GM12878 (cell line): ENCODE data around the gene FAM117B. TPM values are rescaled to one million over a fixed set of nuclear protein-coding genes. Genes with fewer than 3 reads are reported as not detected.

ENCODE experiments used
- ATAC-seq: fragments of 200-7000 bp; cut with Tn5 transposase; 3 replicates; pipeline ENCODE4 v1.9.1; 2020; ENCODE audit warnings: mild to moderate bottlenecking, moderate library complexity
- BruUV-seq: library from RNA; stranded (reverse); fragments of 400-500 nt; replicated peaks from 2 replicates; lab custom pipeline; 2021; lab: Mats Ljungman, UMichigan
- CTCF ChIA-PET: fragments of 300-600 bp; sonication (Branson Sonifier 250); formaldehyde crosslinking; extraction: SDS; loops from one replicate; lab custom pipeline; 2021; ENCODE audit warnings: inconsistent platforms; lab: Yijun Ruan, JAX
- POLR2A ChIA-PET: fragments of 350-600 bp; formaldehyde crosslinking; extraction: SDS; loops from one replicate; lab custom pipeline; 2021; ENCODE audit warnings: inconsistent platforms; lab: Charles Lee
- RAD21 ChIA-PET: fragments of 300-600 bp; sonication (Branson Sonifier 250); formaldehyde crosslinking; loops from one replicate; lab custom pipeline; 2023; ENCODE audit warnings: antibody characterized with exemption; ENCODE audit not compliant: unreplicated experiment; lab: Charles Lee
- SMC1A ChIA-PET: fragments of 300-600 bp; sonication (Branson Sonifier 250); formaldehyde crosslinking; loops from one replicate; lab custom pipeline; 2023; ENCODE audit not compliant: unreplicated experiment, uncharacterized antibody; lab: Charles Lee
- DNase-seq: peaks from one replicate; pipeline ENCODE4 v3.0.0-alpha.2; 2011; ENCODE audit warnings: low read depth, low spot score
- FAIRE-seq: peaks from 3 replicates; lab custom pipeline; 2011; peaks lifted over from hg19 to GRCh38; lab: Jason Lieb, UNC
- H2AFZ ChIP-seq: 2 replicates; pipeline ENCODE4 v1.6.0; 2011; ENCODE audit warnings: low read depth, low read length, control low read depth; ENCODE audit not compliant: control insufficient read depth
- H3K27ac ChIP-seq: 2 replicates; pipeline ENCODE4 v1.5.1; 2011; ENCODE audit warnings: control low read depth; ENCODE audit not compliant: control insufficient read depth, insufficient read depth
- H3K27me3 ChIP-seq, 2 experiments: replicated peaks in 1 of 2; 2 replicates each; pipeline versions ENCODE4 v1.6.0 to v1.6.1; 2011; ENCODE audit warnings: low read length in 1 of 2; ENCODE audit not compliant: control insufficient read depth in 2 of 2, insufficient read depth in 2 of 2
- H3K36me3 ChIP-seq, 2 experiments: 2 replicates each; pipeline ENCODE4 v1.5.1; 2011; ENCODE audit warnings: low read length in 1 of 2; ENCODE audit not compliant: control insufficient read depth in 2 of 2, insufficient read depth in 2 of 2
- H3K4me1 ChIP-seq: 2 replicates; pipeline ENCODE4 v1.6.1; 2011; ENCODE audit warnings: mild to moderate bottlenecking, low read length, moderate library complexity, mixed read lengths; ENCODE audit not compliant: control insufficient read depth, insufficient read depth
- H3K4me2 ChIP-seq: 2 replicates; pipeline ENCODE4 v1.6.0; 2011; ENCODE audit warnings: control low read depth; ENCODE audit not compliant: control insufficient read depth, insufficient read depth
- H3K4me3 ChIP-seq: fragments of 200-600 bp; sonication (generic); 2 replicates; pipeline ENCODE4 v1.5.1; 2016
- H3K79me2 ChIP-seq: 2 replicates; pipeline ENCODE4 v1.6.0; 2011; ENCODE audit warnings: low read length; ENCODE audit not compliant: control insufficient read depth, insufficient read depth
- H3K9ac ChIP-seq: 2 replicates; pipeline ENCODE4 v1.8.0; 2011; ENCODE audit warnings: low read length, control low read depth, mixed read lengths; ENCODE audit not compliant: control insufficient read depth, insufficient read depth
- H3K9me3 ChIP-seq: replicated peaks from 3 replicates; pipeline ENCODE4 v1.5.1; 2011; ENCODE audit warnings: mild to moderate bottlenecking, low read length; ENCODE audit not compliant: control insufficient read depth, insufficient read depth
- H4K20me1 ChIP-seq: 2 replicates; pipeline ENCODE4 v1.6.0; 2011; ENCODE audit not compliant: control insufficient read depth, insufficient read depth
- ATF7 ChIP-seq: fragments of 450-650 bp; IDR thresholded peaks from 2 replicates; pipeline ENCODE4 v1.6.1; 2016; ENCODE audit warnings: low read depth, mild to moderate bottlenecking
- CBX5 ChIP-seq: sonication (generic); IDR thresholded peaks from 2 replicates; pipeline ENCODE4 v1.6.1; 2016; ENCODE audit warnings: low read depth, moderate library complexity, mild to moderate bottlenecking, inconsistent platforms
- CHD2 ChIP-seq: IDR thresholded peaks from 2 replicates; pipeline ENCODE4 v1.6.1; 2011; ENCODE audit warnings: low read depth, low read length, improper control_type of control experiment, borderline replicate concordance
- CHD4 ChIP-seq: fragments of 200-600 bp; sonication (generic); IDR thresholded peaks from 2 replicates; pipeline ENCODE4 v1.6.1; 2016; ENCODE audit warnings: mild to moderate bottlenecking
- NKRF ChIP-seq: fragments of 450-650 bp; conservative IDR thresholded peaks from 2 replicates; pipeline ENCODE4 v1.6.1; 2017; ENCODE audit warnings: mild to moderate bottlenecking, moderate library complexity
- PRDM15 ChIP-seq: fragments of 450-650 bp; formaldehyde crosslinking; IDR thresholded peaks from 2 replicates; pipeline ENCODE4 v1.4.0; 2020; ENCODE audit warnings: mild to moderate bottlenecking, moderate library complexity
- SMAD1 ChIP-seq: fragments of 450-650 bp; IDR thresholded peaks from 2 replicates; pipeline ENCODE4 v1.6.1; 2018; ENCODE audit warnings: mild to moderate bottlenecking, low read depth; ENCODE audit not compliant: partially characterized antibody
- SMC3 ChIP-seq: IDR thresholded peaks from 2 replicates; pipeline ENCODE4 v1.6.1; 2011; ENCODE audit warnings: low read length, improper control_type of control experiment, borderline replicate concordance
- SP1 ChIP-seq: IDR thresholded peaks from one replicate; pipeline ENCODE4 v1.6.1; 2011; ENCODE audit warnings: low read depth, low read length
- SUPT20H ChIP-seq: IDR thresholded peaks from 2 replicates; pipeline ENCODE4 v1.6.1; 2011; ENCODE audit warnings: low read depth, mild to moderate bottlenecking, low read length, moderate library complexity, borderline replicate concordance; ENCODE audit not compliant: control insufficient read depth
- USF2 ChIP-seq: IDR thresholded peaks from 2 replicates; pipeline ENCODE4 v1.6.1; 2011; ENCODE audit warnings: low read depth, low read length, improper control_type of control experiment, borderline replicate concordance
- WGBS: methylation state at CpG from one replicate; pipeline ENCODE4 v1.1.6; 2016; ENCODE audit warnings: low lambda C conversion rate; ENCODE audit not compliant: insufficient replicate concordance, insufficient coverage; ENCODE audit errors: missing lambda C conversion rate; 5-methylcytosine and 5-hydroxymethylcytosine counted together
- in situ Hi-C: fragments of 300-500 bp; cut with MboI; formaldehyde crosslinking; loops from 9 replicates; pipeline ENCODE4 v1.14.3; 2018; ENCODE audit warnings: mixed read lengths
- intact Hi-C: fragments of 100-400 bp; cut with micrococcal nuclease; formaldehyde crosslinking; loops from one replicate; pipeline ENCODE4 v1.14.2; 2022; ENCODE audit not compliant: unreplicated experiment
- polyA plus RNA-seq, 11 experiments: library from polyadenylated mRNA; depleted of rRNA in 4 of 11; unstranded in 6 of 11; stranded (reverse) in 5 of 11; fragments of >200 nt; fragmentation: Nextera tagmentation in 4 of 11; fragmentation: Illumina TruSeq in 1 of 11; extraction: Ambion mirVana in 4 of 11; extraction: Trizol in 1 of 11; gene quantifications; 1 replicate in 1 of 11; 2 replicates in 10 of 11; pipeline versions ENCODE4 v1.2.1 to v1.2.3, GENCODE V29; 2011 to 2016; ENCODE audit warnings: inconsistent platforms in 2 of 11, missing spikeins in 2 of 11, low read depth in 1 of 11
- total RNA-seq, 4 experiments: library from RNA; depleted of rRNA in 3 of 4; stranded (reverse); fragments of >200 nt in 3 of 4; fragmentation: Illumina TruSeq in 1 of 4; extraction: Trizol in 1 of 4; gene quantifications; 2 replicates each; pipeline versions ENCODE4 v1.2.1 to v1.2.3, GENCODE V29; 2013 to 2021
- TF ChIP-seq, protein P1 (sequence below): fragments of 450-650 bp; IDR thresholded peaks from 2 replicates; pipeline ENCODE4 v1.6.1; 2017; ENCODE audit warnings: mild to moderate bottlenecking, moderate library complexity
- TF ChIP-seq, protein P2 (sequence below): IDR thresholded peaks from 2 replicates; pipeline ENCODE4 v1.6.1; 2012; ENCODE audit warnings: low read depth, low read length, improper control_type of control experiment

The FAM117B gene
- total and polyA plus RNA-seq, 10 of the 15 experiments (the other 5 are each of a cell fraction or from before 2014, with no cell fraction given) = 1.6 to 7.6 (median 4.2) TPM

GRCh38 chr2:202599911-202600310 lies 34.9 kb upstream of the FAM117B start:
- intact Hi-C loops = no loop called here
- RAD21 ChIA-PET = no interaction called here
- Histone ChIP-seq H3K36me3 (no peaks in the 10 kb centered on the region), H3K4me1 (peaks cover 9% of the 10 kb centered on the region), H3K79me2 (no peaks in the 10 kb centered on the region), H3K4me2 (no peak overlapping the region), H3K9ac (no peak overlapping the region), H3K9me3 (no peaks in the 10 kb centered on the region; the same call in 2 of the 3 replicates), H3K27me3 (no peaks in the 10 kb centered on the region), H4K20me1 (no peaks in the 10 kb centered on the region), H2AFZ (no peak overlapping the region), H3K4me3 (no peak overlapping the region), H3K27ac (no peak overlapping the region)
- SMC1A ChIA-PET = interaction anchor here (1.3 to 1.7 kb wide), 3 partner anchors 10 to 47 kb away, joined by 4 read pairs; no protein-coding TSS in a partner anchor
- DNase-seq = no peak
- no peak for ATAC-seq
- POLR2A ChIA-PET = no interaction called here
- no TSS peak for BruUV-seq
- 100% methylated on average over 4 of the region's 4 CpGs for WGBS
- in situ Hi-C loops = loop anchor here (25.0 kb wide), 1 partner anchor 1212 kb away; no protein-coding TSS in a partner anchor
- FAIRE-seq = no peak
- CTCF ChIA-PET = interaction anchor here (3.1 kb wide), 1 partner anchor 11 kb away, joined by 23 read pairs; no protein-coding TSS in a partner anchor
- TF ChIP-seq CHD2 (no peak), SMC3 (no peak), SP1 (no peak), CBX5 (no peak), SMAD1 (no peak), NKRF (no peak), SUPT20H (no peak), ATF7 (no peak), PRDM15 (CRISPR knock-in tag) (no peak), CHD4 (no peak), USF2 (no peak)
- TF ChIP-seq, protein P1, sequence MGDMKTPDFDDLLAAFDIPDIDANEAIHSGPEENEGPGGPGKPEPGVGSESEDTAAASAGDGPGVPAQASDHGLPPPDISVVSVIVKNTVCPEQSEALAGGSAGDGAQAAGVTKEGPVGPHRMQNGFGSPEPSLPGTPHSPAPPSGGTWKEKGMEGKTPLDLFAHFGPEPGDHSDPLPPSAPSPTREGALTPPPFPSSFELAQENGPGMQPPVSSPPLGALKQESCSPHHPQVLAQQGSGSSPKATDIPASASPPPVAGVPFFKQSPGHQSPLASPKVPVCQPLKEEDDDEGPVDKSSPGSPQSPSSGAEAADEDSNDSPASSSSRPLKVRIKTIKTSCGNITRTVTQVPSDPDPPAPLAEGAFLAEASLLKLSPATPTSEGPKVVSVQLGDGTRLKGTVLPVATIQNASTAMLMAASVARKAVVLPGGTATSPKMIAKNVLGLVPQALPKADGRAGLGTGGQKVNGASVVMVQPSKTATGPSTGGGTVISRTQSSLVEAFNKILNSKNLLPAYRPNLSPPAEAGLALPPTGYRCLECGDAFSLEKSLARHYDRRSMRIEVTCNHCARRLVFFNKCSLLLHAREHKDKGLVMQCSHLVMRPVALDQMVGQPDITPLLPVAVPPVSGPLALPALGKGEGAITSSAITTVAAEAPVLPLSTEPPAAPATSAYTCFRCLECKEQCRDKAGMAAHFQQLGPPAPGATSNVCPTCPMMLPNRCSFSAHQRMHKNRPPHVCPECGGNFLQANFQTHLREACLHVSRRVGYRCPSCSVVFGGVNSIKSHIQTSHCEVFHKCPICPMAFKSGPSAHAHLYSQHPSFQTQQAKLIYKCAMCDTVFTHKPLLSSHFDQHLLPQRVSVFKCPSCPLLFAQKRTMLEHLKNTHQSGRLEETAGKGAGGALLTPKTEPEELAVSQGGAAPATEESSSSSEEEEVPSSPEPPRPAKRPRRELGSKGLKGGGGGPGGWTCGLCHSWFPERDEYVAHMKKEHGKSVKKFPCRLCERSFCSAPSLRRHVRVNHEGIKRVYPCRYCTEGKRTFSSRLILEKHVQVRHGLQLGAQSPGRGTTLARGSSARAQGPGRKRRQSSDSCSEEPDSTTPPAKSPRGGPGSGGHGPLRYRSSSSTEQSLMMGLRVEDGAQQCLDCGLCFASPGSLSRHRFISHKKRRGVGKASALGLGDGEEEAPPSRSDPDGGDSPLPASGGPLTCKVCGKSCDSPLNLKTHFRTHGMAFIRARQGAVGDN = no peak
- TF ChIP-seq, protein P2, sequence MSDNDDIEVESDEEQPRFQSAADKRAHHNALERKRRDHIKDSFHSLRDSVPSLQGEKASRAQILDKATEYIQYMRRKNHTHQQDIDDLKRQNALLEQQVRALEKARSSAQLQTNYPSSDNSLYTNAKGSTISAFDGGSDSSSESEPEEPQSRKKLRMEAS = no peak
